GM12801 (cell line): ENCODE results near the gene KRTAP22-1.

ENCODE experiments used
- CTCF ChIP-seq: IDR thresholded peaks from one replicate; pipeline ENCODE4 v1.5.1; 2011; ENCODE audit warnings: control low read depth; ENCODE audit not compliant: insufficient read length; ENCODE audit errors: extremely low read depth

The KRTAP22-1 gene

GRCh38 chr21:30625449-30626165 is 24.7 kb downstream of the KRTAP22-1 start:
- no peak for TF ChIP-seq CTCF

GRCh38 chr21:30628109-30628508 is 27.2 kb downstream of the KRTAP22-1 start:
- TF ChIP-seq CTCF, result no peak

GRCh38 chr21:30629200-30629599 is 28.3 kb downstream of the KRTAP22-1 start:
- TF ChIP-seq CTCF, result no peak

- TF ChIP-seq CTCF, result no peak
Observed at GRCh38 chr21:30634906-30635305, 34.0 kb downstream of the KRTAP22-1 start, which contains the start of gene KRTAP20-2. TSS of gene KRTAP20-2 (plus strand) at chr21:30635206. CDS start at chr21:30635264, 58 bp downstream.

- no peak for TF ChIP-seq CTCF
Observed at GRCh38 chr21:30638686-30639085, 37.8 kb downstream of the KRTAP22-1 start.

- TF ChIP-seq CTCF, result no peak
Observed at GRCh38 chr21:30642564-30642963, 41.7 kb downstream of the KRTAP22-1 start, which contains the start of gene KRTAP20-3. TSS of gene KRTAP20-3 (plus strand) at chr21:30642864.

GRCh38 chr21:30646904-30647414 is 46.1 kb downstream of the KRTAP22-1 start:
- TF ChIP-seq CTCF, result no peak
